ENCODE measurements around the gene TRIM41.

Gene TRIM41

DNA sequence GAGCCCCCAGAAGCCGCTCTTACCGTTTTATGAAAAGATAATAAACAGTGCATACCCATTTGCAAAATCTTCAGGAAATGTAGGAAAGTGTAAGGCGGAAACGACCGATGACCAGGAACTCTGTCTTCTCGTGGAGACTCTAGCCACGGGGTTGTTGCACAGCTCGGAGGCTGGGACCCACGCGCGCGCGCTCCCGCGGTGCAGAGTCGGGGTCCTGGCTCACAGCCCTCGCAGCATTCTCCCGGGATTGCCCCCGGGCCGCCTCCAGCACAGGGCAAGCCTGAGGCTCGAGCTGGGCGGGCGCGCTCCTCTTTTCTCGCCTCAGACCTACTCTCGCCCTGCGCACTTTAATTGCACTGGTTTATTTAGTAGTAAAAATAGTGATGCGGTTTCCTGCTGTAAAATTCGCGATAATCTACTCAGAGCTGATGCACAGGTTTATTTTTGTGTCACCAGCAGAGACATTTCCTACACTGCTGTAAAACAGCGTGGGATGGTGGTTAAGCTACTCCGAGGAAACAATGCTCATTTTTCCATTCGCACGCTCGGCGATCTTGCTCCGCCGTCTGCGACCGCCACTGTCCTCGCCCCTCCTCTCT, 33.6 kb upstream of the TRIM41 start:
- no peak for TF ChIP-seq ZNF274 (IDR thresholded peaks at IDR 0.05; ENCODE audit: low read depth, low read length)
- H3K4me3 ChIP-seq (ENCODE audit: low read length) = peak overlapping the region; percentile 94

DNA sequence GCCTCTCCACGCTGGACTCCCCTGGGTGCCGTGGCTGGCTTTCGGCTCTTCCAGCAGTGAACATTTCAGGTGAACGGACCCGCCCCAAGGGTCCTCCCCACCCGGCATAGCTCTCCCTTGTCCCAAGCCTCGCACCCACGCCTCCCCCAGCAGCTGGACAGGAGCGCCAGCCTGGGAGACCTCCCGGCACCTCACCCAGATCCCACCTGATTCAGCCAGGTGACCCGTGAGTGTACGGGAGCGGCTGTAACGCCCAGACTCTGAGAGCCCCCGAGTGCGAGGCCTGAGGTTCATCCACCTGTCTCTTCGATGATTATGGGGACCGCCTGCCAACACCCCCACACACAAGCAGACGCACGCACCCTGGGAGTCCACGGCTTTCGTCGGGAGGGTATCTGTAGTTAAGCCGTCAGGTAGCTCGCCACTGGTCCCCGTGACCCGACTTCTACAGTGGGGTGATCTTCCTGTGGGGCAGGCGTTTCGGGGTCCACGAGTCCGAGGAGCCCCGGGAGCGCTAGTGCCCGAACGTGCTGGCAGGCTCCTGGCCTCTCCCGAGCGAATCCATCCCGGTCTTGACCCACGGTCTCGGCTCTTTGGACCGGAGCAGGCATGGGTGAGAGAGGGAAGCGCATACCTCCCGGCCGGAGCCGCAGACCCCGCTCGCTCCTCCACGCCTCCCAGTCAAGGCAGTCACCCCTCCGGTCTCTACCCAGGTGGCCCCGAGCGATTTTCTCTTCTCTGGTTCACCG, 32.9 kb upstream of the TRIM41 start:
- no peak for TF ChIP-seq ZNF274 (IDR thresholded peaks at IDR 0.05; ENCODE audit: low read depth, low read length)
- H3K4me3 ChIP-seq (ENCODE audit: low read length) = peak overlapping the region; percentile 94

DNA sequence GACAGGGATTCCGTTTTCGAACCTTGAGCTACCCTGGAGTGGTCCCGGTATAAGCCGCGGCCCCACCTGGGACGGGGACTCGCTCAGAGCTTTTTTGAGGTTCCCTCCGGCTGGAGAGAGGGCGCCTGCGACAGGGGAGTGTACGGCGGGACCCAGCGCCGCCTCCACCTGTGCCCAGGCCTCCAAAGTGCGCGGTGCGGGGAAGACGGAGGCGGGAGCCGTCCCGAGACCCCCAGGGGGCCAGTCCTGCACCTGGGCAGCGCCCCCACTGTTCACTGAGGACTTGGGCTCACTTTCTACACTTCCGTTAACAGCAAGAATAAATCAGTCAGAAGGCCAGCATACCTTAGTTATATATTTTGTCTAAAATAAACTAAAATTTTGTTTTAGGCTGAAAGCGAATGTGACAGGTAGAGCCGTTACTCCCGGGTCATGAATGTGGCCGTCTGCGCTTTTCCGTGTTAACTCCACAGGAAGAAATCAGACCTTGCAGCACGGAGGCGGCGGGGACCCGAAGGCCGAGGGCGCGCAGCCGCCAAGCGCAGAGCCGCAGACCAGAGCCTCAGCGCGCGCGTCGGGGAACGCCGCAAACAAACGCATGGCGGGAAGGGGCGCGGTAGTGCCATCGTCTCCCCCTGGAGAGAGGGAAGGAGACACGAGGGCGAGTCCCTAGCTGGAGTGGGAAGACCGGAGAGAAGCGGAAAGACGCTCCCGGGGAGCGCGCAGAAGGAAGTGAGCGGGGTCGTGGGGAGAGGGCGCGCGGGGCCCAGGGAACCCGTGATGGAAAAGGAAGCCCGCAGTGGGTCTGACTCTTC, 32.2 kb upstream of the TRIM41 start:
- TF ChIP-seq ZNF274 (IDR thresholded peaks at IDR 0.05; ENCODE audit: low read depth, low read length) = no peak

DNA sequence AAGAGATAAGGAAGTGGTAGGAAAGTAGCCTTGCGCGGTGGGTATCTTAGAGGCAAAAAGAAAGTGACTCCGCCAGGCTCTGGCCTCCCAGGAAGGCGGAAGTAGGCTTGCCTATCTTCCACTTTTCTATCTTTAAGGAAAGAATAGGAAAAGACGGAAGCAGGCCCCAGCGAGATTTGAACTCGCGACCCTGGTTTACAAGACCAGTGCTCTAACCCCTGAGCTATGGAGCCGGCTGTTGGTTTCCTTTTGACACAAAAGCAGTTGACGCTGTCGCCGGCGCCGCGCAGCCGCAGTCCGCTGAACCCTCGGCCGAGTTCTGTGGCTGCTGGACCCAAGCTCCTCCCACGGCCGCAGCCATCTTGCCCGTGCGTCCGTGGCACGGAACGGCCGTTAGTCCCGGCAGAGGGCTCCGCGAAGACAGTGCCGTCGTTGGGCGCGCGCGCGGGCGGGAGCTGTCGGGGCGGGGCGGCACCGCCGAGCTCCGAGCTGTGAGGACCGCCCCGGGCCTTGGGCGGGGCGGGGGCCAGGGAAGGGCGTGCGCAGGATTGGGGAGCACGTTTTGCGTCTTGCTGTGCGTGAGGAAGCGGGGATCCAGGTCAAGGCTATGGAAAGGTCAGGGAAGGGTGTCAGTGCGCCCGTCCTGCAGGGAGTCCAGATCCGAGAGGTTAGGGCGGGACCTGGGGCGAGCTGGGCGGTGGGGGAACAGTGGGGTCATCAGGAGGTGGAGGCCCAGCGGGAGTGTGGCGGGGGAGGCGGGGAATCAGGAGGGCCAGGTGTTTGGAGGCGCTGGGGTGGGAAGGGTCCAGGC, 31.4 kb upstream of the TRIM41 start:
- TF ChIP-seq ZNF274 (IDR thresholded peaks at IDR 0.05; ENCODE audit: low read depth, low read length) = no peak

More for the DNA sequence above, 32.2 kb upstream of the TRIM41 start:
- H3K4me3 ChIP-seq (ENCODE audit: low read length) = peak overlapping the region; percentile 94

DNA sequence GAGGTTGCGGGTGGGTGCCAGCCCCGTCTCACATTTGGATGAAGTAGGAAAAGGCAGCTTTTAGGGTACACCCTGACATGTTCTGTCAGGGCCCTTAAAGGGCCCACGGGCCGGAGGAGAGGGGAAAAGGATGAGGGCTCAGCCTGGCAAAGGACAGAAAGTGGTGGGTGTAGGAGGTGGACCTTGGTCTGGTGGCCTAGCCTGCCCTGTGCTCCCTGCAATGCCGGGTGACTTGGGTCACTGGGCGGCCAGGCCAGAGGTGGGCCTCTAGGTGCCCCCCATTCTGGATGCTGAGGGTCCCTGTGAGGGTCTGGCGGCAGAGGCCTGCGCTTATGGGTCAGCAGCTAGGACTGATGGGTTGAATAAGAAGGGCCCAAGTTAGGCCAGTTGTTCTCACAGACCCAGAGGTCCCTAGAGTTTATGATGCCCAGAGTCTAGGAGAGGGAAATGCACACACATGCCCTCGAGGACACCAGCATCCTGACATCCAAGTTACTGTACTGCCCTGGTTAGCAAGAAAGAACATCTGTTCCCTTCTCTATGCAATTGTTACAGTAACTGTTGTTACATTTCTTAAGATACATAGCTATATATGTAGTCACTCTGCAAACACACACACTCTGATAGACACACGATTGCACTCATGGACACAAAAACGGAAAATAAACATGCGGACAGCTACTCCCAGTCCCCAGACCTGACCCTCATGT, 30.6 kb upstream of the TRIM41 start:
- TF ChIP-seq ZNF274 (IDR thresholded peaks at IDR 0.05; ENCODE audit: low read depth, low read length) = no peak

More for the DNA sequence above, 31.4 kb upstream of the TRIM41 start:
- H3K4me3 ChIP-seq (ENCODE audit: low read length) = peak overlapping the region; percentile 94

DNA sequence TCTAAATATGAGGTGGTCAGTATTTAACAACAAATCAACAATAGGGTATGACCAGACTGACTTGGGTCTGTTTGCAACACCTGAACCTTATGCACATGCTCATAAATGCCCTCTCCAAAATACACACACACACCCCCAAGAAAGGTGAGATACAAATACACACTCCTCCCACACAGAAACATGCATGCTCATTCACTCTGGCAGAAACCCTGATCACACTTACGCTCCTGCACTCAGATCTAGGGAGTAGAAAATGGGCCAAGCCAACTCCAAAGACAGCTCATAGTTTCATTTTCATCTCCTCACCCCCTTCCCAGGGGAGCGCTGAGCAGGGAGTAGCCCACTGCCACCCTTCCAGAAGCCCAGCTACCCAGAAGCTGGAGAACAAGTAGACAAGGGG, 29.4 kb upstream of the TRIM41 start:
- no peak for TF ChIP-seq ZNF274 (IDR thresholded peaks at IDR 0.05; ENCODE audit: low read depth, low read length)
- H3K4me3 ChIP-seq (ENCODE audit: low read length) = no peak overlapping the region

More for the DNA sequence above, 30.6 kb upstream of the TRIM41 start:
- H3K4me3 ChIP-seq (ENCODE audit: low read length) = peak overlapping the region; percentile 65; the same call in 1 of the 2 replicates

DNA sequence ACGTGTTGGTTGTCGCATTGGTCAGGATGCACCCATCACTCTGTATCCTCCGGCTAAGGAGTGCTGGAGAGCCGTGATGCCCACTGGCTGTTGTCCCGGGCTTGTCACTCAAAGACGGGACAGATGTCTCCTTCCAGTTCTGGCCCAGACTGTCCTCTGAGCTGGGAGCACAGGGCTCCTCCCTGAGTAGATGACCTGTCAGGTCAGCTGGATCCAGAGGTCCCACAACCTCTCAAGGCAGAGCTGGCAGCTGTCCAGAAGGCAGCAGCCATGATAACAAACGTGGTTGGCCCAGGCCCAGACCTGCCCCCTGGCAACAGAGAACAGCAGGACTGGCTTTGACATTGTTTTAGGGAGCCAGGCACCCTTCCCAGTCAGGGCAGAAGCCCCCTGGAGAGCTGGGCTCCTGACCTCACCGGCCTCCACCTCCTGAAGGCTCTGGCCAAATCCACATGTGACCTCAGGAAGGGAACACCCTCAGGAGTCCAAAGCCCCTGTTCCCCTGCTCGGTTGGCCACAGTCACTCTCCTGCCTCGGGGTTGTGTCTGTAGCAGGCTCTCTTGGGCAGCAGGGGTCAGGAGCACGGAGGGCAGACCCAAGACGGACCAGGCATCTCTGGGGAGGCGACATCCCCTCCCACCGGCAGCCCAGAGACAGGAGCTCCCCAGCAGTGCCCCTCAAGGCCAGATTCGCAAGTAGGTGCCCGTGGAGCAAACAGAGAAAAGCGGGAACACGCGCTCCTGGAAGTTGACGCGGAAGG, 28.4 kb upstream of the TRIM41 start:
- H3K4me3 ChIP-seq (ENCODE audit: low read length) = no peak overlapping the region
- TF ChIP-seq ZNF274 (IDR thresholded peaks at IDR 0.05; ENCODE audit: low read depth, low read length) = no peak

DNA sequence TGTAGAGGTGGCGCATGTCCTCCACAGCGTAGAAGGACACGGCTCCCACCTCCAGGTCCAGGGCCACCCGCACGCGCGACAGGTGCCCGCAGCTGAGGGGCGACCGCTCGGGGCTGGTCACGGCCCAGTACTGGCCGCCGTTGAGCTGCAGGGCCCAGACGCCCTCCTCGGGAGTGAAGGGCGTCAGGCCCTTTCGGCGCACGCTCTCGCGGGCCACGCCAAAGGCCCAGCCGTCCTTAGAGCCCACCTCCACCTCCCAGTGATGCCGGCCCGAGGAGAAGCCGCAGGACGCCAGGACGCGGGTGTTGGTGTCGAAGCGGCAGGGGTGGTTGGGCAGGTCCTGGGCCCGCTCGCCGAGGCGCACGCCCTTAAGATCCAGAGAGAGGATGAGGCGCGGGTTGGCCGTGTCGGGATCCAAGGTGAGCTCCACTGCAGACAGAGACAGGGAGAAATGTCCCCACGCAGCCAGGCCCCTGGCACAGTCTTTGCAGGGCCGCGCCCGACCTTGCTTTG, 27.8 kb upstream of the TRIM41 start:
- no peak for TF ChIP-seq ZNF274 (IDR thresholded peaks at IDR 0.05; ENCODE audit: low read depth, low read length)
- H3K4me3 ChIP-seq (ENCODE audit: low read length) = no peak overlapping the region

DNA sequence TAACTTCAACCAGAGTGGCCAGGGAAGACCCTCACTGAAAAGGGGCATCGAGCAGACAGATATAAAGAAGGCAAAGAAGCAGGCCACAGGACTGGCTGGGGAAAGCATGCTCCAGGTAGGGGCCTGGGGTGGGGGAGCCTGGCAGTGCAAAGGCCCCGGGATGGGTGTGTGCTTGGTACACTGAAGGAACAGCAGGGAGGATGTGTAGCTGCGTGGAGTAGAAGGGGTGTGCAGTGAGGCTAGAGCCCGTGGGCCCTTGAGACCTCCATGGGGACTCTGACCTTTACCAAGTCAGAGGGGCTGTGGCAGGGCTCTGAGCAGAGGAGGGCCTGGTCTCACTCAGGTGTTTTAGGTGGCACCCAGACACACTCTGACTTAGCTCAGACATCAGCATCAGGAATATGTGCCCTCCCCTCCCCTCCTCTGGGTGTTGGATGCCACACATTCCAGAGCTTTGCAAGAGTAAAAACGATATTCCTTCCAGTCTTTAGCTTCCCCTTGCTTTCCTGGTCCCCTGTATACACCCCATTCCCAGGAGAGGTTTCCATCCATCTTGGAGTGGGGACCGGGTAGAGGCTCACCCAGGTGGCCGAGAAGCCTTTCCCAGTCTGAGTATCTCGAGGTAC, 25.6 kb upstream of the TRIM41 start:
- no peak for TF ChIP-seq ZNF274 (IDR thresholded peaks at IDR 0.05; ENCODE audit: low read depth, low read length)
- no peak overlapping the region for H3K4me3 ChIP-seq (ENCODE audit: low read length)

DNA sequence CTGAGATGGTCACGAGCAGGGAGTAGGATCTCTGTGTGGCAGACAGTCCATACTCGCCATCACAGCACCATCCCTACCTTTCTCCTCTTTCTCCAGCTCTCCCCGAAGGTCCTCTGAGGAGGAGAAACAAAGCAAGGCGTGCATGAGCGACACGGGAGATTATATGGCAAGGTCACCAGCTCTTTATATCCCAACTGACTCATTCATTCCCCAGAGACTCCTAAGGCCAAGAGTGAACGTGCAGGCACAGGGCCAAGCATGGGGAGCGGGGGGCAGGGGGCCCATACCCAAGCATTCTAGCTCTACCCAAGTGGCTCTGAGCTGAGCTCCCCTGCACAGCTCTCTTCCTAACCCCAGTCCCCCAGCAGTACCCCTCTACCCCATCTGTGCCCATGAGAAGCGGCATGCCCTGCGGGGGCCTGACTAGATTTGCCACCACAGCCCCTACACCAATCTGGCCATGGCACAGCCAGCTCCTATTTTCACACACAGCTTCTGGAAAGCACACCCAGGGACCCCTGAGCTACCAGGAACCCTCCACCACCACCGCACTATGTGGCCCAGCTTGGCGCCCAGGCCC, 24.9 kb upstream of the TRIM41 start:
- H3K4me3 ChIP-seq (ENCODE audit: low read length) = no peak overlapping the region
- TF ChIP-seq ZNF274 (IDR thresholded peaks at IDR 0.05; ENCODE audit: low read depth, low read length) = no peak

DNA sequence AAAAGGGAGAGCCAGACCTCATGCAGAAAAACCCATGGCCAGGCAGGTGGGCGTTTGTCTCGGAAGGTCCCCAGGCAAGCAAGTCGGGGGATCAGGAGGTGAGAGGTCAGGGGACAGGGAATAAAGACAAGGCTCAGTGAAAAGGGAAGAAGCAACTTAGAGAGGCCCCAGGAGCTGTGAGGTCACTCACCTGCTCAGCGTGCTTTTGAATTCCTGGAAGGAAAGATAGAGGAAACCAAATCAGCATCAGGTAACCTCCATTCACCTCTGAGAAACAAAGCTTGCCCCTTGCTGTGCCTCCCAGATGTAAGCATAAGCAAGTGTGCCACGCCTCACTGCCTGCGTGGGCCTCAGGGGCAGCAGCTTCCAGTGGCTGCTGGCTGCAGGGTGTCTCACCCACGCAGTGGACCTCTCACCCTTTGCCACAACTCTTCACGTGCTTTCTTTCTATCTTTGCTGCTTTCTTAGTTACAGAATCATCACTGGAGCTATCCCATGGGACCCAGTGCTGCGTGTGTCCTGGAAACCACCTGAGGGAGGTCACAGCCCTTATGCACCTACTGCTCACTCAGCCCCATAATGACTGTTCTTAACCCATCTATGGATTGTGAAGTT, 24.1 kb upstream of the TRIM41 start:
- TF ChIP-seq ZNF274 (IDR thresholded peaks at IDR 0.05; ENCODE audit: low read depth, low read length) = no peak
- no peak overlapping the region for H3K4me3 ChIP-seq (ENCODE audit: low read length)
